Gastroesophageal sphincter (tissue), 3 donors: ENCODE results near the gene DGKE.

Source experiments
- POLR2A ChIP-seq, 2 donors: fragments of 450-650 bp; IDR thresholded peaks; one replicate each; pipeline ENCODE4 v1.6.1; 2017; ENCODE audit warnings: antibody characterized with exemption in 2 of 2, mild to moderate bottlenecking in 2 of 2, moderate library complexity in 1 of 2
- TF ChIP-seq, protein P1 (sequence below), 4 experiments: fragments of 200-600 bp in 2 of 4; fragments of 450-650 bp in 2 of 4; sonication (generic) in 1 of 4; IDR thresholded peaks; one replicate each; pipeline ENCODE4 v1.5.1; 2017 to 2019; ENCODE audit warnings: antibody characterized with exemption in 4 of 4, mild to moderate bottlenecking in 2 of 4, moderate library complexity in 2 of 4

DNA sequence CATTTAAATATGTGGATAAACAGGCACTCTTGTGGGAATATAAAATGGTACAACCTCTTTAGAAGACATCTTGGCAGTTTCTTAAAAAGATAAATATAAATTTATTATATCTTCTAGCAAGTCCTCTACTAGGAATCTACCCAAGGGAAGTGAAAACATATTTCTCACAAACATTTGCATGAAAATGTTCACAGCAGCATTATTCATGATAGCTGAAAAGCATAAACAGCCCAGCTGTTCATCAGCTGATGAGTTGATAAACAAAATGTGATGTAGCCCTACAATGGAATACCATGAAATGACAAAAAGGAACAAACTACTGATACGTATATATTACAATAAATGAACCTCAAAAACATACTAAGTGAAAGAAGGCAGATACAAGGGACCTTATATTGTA is 12.0 kb downstream of the DGKE start:
- TF ChIP-seq, protein P1, sequence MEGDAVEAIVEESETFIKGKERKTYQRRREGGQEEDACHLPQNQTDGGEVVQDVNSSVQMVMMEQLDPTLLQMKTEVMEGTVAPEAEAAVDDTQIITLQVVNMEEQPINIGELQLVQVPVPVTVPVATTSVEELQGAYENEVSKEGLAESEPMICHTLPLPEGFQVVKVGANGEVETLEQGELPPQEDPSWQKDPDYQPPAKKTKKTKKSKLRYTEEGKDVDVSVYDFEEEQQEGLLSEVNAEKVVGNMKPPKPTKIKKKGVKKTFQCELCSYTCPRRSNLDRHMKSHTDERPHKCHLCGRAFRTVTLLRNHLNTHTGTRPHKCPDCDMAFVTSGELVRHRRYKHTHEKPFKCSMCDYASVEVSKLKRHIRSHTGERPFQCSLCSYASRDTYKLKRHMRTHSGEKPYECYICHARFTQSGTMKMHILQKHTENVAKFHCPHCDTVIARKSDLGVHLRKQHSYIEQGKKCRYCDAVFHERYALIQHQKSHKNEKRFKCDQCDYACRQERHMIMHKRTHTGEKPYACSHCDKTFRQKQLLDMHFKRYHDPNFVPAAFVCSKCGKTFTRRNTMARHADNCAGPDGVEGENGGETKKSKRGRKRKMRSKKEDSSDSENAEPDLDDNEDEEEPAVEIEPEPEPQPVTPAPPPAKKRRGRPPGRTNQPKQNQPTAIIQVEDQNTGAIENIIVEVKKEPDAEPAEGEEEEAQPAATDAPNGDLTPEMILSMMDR (IDR thresholded peaks at IDR 0.05) = no peak
- no peak for TF ChIP-seq POLR2A (IDR thresholded peaks at IDR 0.05)
